Suprapubic skin (tissue), 4 donors: ENCODE data around the gene MON1B. TPM values are rescaled to one million over a fixed set of nuclear protein-coding genes. Genes with fewer than 3 reads are reported as not detected.

ENCODE experiments used
- DNase-seq, 2 donors: peaks; one replicate each; pipeline ENCODE4 v3.0.0-alpha.2; 2019; ENCODE audit warnings: low spot score in 2 of 2
- H3K27ac ChIP-seq: fragments of 200-600 bp; sonication (generic); one replicate; pipeline ENCODE4 v1.5.1; 2019
- H3K27me3 ChIP-seq: fragments of 200-600 bp; sonication (generic); one replicate; pipeline ENCODE4 v1.5.1; 2019
- H3K36me3 ChIP-seq: fragments of 200-600 bp; sonication (generic); one replicate; pipeline ENCODE4 v1.5.1; 2019
- H3K4me1 ChIP-seq: fragments of 200-600 bp; sonication (generic); one replicate; pipeline ENCODE4 v1.5.1; 2019
- H3K4me3 ChIP-seq: fragments of 200-600 bp; sonication (generic); one replicate; pipeline ENCODE4 v1.5.1; 2019; ENCODE audit warnings: mild to moderate bottlenecking
- H3K9me3 ChIP-seq: fragments of 200-600 bp; sonication (generic); one replicate; pipeline ENCODE4 v1.5.1; 2019
- CTCF ChIP-seq, 2 donors: fragments of 200-600 bp in 1 of 2; fragments of 450-650 bp in 1 of 2; sonication (generic) in 1 of 2; IDR thresholded peaks; one replicate each; pipeline ENCODE4 v1.5.1; 2016 to 2019; ENCODE audit warnings: antibody characterized with exemption in 2 of 2, mild to moderate bottlenecking in 1 of 2, moderate library complexity in 1 of 2
- EP300 ChIP-seq: sonication (generic); formaldehyde crosslinking; IDR thresholded peaks from one replicate; pipeline ENCODE4 v1.6.1; 2017; ENCODE audit warnings: antibody characterized with exemption
- POLR2A ChIP-seq, 2 donors: fragments of 450-650 bp; IDR thresholded peaks; one replicate each; pipeline ENCODE4 v1.6.1; 2017; ENCODE audit warnings: antibody characterized with exemption in 2 of 2, mild to moderate bottlenecking in 2 of 2, moderate library complexity in 2 of 2
- POLR2AphosphoS5 ChIP-seq, 3 donors: sonication (generic); formaldehyde crosslinking; IDR thresholded peaks; one replicate each; pipeline ENCODE4 v1.6.1; 2017; ENCODE audit warnings: antibody characterized with exemption in 3 of 3
- WGBS: methylation state at CpG from one replicate; pipeline ENCODE4 v1.1.5; 2018; 5-methylcytosine and 5-hydroxymethylcytosine counted together
- total RNA-seq, 4 donors: library from RNA; depleted of rRNA; stranded (reverse); fragments of >200 nt; gene quantifications; one replicate each; pipeline ENCODE4 v1.1.0, GENCODE V29; 2016

Gene MON1B
- total RNA-seq, 4 donors from 2014 or later: 20.8 to 27.1 (median 23.3) TPM

- H3K36me3 ChIP-seq: peaks cover 61% of the 10 kb centered on the region
- no peaks in the 10 kb centered on the region for H3K4me1 ChIP-seq
- no peaks in the 10 kb centered on the region for H3K27me3 ChIP-seq
- no peak for TF ChIP-seq POLR2AphosphoS5 (IDR thresholded peaks at IDR 0.05)
- TF ChIP-seq CTCF (IDR thresholded peaks at IDR 0.05): no peak
- TF ChIP-seq POLR2A (IDR thresholded peaks at IDR 0.05): no peak
- TF ChIP-seq EP300: no peak
- H3K27ac ChIP-seq: no peak within 1 kb of the TSS
- 95% methylated on average over 18 of the region's 18 CpGs for WGBS
- DNase-seq: no peak
- no peak within 1 kb of the TSS for H3K4me3 ChIP-seq
- H3K9me3 ChIP-seq: no peaks in the 10 kb centered on the region
Observed at GRCh38 chr16:77199211-77199610, 8.2 kb downstream of the MON1B start, which contains the start of gene SYCE1L. TSS of gene SYCE1L (plus strand) at chr16:77199408. CDS start at chr16:77199452, 44 bp downstream.

GRCh38 chr16:77206533-77206932 is 15.5 kb downstream of the MON1B start:
- 95% methylated on average over 2 of the region's 2 CpGs for WGBS
- no peak for DNase-seq
- no peaks in the 10 kb centered on the region for H3K4me1 ChIP-seq
- no peaks in the 10 kb centered on the region for H3K9me3 ChIP-seq
- no peaks in the 10 kb centered on the region for H3K27me3 ChIP-seq
- no peaks in the 10 kb centered on the region for H3K36me3 ChIP-seq
- no peak overlapping the region for H3K4me3 ChIP-seq
- no peak for TF ChIP-seq CTCF (IDR thresholded peaks at IDR 0.05)
- no peak for TF ChIP-seq EP300
- TF ChIP-seq POLR2A (IDR thresholded peaks at IDR 0.05): no peak
- no peak for TF ChIP-seq POLR2AphosphoS5 (IDR thresholded peaks at IDR 0.05)
- H3K27ac ChIP-seq: no peak overlapping the region

- no peak overlapping the region for H3K4me3 ChIP-seq
- WGBS: 75% methylated on average over 5 of the region's 5 CpGs
- H3K27ac ChIP-seq: no peak overlapping the region
- no peaks in the 10 kb centered on the region for H3K9me3 ChIP-seq
- TF ChIP-seq POLR2A (IDR thresholded peaks at IDR 0.05): no peak
- no peak for TF ChIP-seq POLR2AphosphoS5 (IDR thresholded peaks at IDR 0.05)
- no peaks in the 10 kb centered on the region for H3K27me3 ChIP-seq
- peaks cover 4% of the 10 kb centered on the region for H3K4me1 ChIP-seq
- H3K36me3 ChIP-seq: no peaks in the 10 kb centered on the region
- no peak for DNase-seq
Observed at GRCh38 chr16:77207030-77207429, 16.0 kb downstream of the MON1B start.

- Histone ChIP-seq H3K27ac (no peak overlapping the region), H3K4me1 (peaks cover 14% of the 10 kb centered on the region), H3K36me3 (no peaks in the 10 kb centered on the region), H3K4me3 (no peak overlapping the region), H3K9me3 (no peaks in the 10 kb centered on the region), H3K27me3 (no peaks in the 10 kb centered on the region)
- WGBS: 96% methylated on average over 3 of the region's 3 CpGs
- TF ChIP-seq POLR2A (IDR thresholded peaks at IDR 0.05): no peak
- no peak for TF ChIP-seq EP300
- no peak for TF ChIP-seq POLR2AphosphoS5 (IDR thresholded peaks at IDR 0.05)
- TF ChIP-seq CTCF (IDR thresholded peaks at IDR 0.05): no peak
- DNase-seq: no peak
Observed at GRCh38 chr16:77208382-77208781, 17.4 kb downstream of the MON1B start.

- H3K27me3 ChIP-seq: no peaks in the 10 kb centered on the region
- 2% methylated on average over 32 of the region's 66 CpGs for WGBS
- no peaks in the 10 kb centered on the region for H3K36me3 ChIP-seq
- peak overlapping the region; percentile 72 for H3K4me3 ChIP-seq
- peak; percentile 74 to 86 for DNase-seq
- peak overlapping the region; percentile 72 for H3K27ac ChIP-seq
- H3K4me1 ChIP-seq: peaks cover 17% of the 10 kb centered on the region
- H3K9me3 ChIP-seq: no peaks in the 10 kb centered on the region
- TF ChIP-seq EP300: no peak
- TF ChIP-seq CTCF (IDR thresholded peaks at IDR 0.05): no peak
Observed at GRCh38 chr16:77211880-77212740, 21.1 kb downstream of the MON1B start.
